H1 (cell line): Measurements from ENCODE around the gene TBCB. TPM values are rescaled to one million over a fixed set of nuclear protein-coding genes. Genes with fewer than 3 reads are reported as not detected.

Source experiments
- CTCF ChIA-PET: fragments of 300-600 bp; sonication (Branson Sonifier 250); formaldehyde crosslinking; loops from one replicate; lab custom pipeline; 2021; ENCODE audit not compliant: partially characterized antibody; lab: Charles Lee
- POLR2A ChIA-PET: fragments of 300-600 bp; sonication (Branson Sonifier 250); formaldehyde crosslinking; loops from one replicate; lab custom pipeline; 2021; ENCODE audit warnings: inconsistent platforms; ENCODE audit not compliant: partially characterized antibody; lab: Charles Lee
- DNase-seq, 2 experiments: peaks; one replicate each; pipeline versions ENCODE4 v3.0.0 to v3.0.0-alpha.2; 2010 to 2022; ENCODE audit warnings: low spot score in 2 of 2, low read depth in 1 of 2, mixed read lengths in 1 of 2
- FAIRE-seq: peaks from 2 replicates; lab custom pipeline; 2011; peaks lifted over from hg19 to GRCh38; lab: Jason Lieb, UNC
- H2AFZ ChIP-seq: 2 replicates; pipeline ENCODE4 v1.8.1; 2012; ENCODE audit warnings: low read length, inconsistent platforms
- H2AK5ac ChIP-seq: 2 replicates; pipeline ENCODE4 v1.6.1; 2013; ENCODE audit warnings: low read depth, low read length
- H2BK120ac ChIP-seq: replicated peaks from 2 replicates; pipeline ENCODE3; 2013; ENCODE audit warnings: low read depth, low read length, inconsistent platforms
- H2BK12ac ChIP-seq: 2 replicates; pipeline ENCODE4 v1.6.1; 2013; ENCODE audit warnings: low read depth, low read length
- H2BK15ac ChIP-seq: 2 replicates; pipeline ENCODE4 v1.6.1; 2013; ENCODE audit warnings: low read length
- H2BK20ac ChIP-seq: 2 replicates; pipeline ENCODE4 v1.6.1; 2013; ENCODE audit warnings: low read length
- H2BK5ac ChIP-seq: 2 replicates; pipeline ENCODE4 v1.6.1; 2013; ENCODE audit warnings: low read depth, low read length
- H3K14ac ChIP-seq: 2 replicates; pipeline ENCODE4 v1.6.1; 2013; ENCODE audit warnings: inconsistent platforms; ENCODE audit not compliant: insufficient read length
- H3K18ac ChIP-seq: 2 replicates; pipeline ENCODE4 v1.6.1; 2013; ENCODE audit warnings: low read length; ENCODE audit errors: extremely low read depth
- H3K23ac ChIP-seq: 2 replicates; pipeline ENCODE4 v1.6.1; 2013; ENCODE audit warnings: inconsistent platforms; ENCODE audit not compliant: insufficient read length
- H3K23me2 ChIP-seq: 2 replicates; pipeline ENCODE4 v1.6.1; 2013; ENCODE audit warnings: low read depth, low read length
- H3K27ac ChIP-seq: 2 replicates; pipeline ENCODE4 v1.6.1; 2011; ENCODE audit warnings: low read depth, low read length, inconsistent platforms
- H3K27me3 ChIP-seq, 4 experiments: replicated peaks in 1 of 4; 1 replicate in 1 of 4; 2 replicates in 3 of 4; pipeline versions ENCODE4 v1.6.1 to v1.8.1; 2011 to 2013; ENCODE audit warnings: low read length in 3 of 4, mild to moderate bottlenecking in 3 of 4, inconsistent platforms in 2 of 4, mixed read lengths in 2 of 4, moderate library complexity in 1 of 4; ENCODE audit not compliant: control insufficient read depth in 3 of 4, insufficient read depth in 3 of 4; ENCODE audit errors: extremely low read depth in 1 of 4
- H3K36me3 ChIP-seq, 4 experiments: 2 replicates each; pipeline versions ENCODE4 v1.6.1 to v1.8.1; 2011 to 2013; ENCODE audit warnings: mild to moderate bottlenecking in 4 of 4, low read length in 3 of 4, moderate library complexity in 2 of 4, control low read depth in 1 of 4, inconsistent platforms in 1 of 4; ENCODE audit not compliant: insufficient read depth in 4 of 4, control insufficient read depth in 2 of 4
- H3K4ac ChIP-seq: replicated peaks from 2 replicates; pipeline ENCODE3; 2013; ENCODE audit warnings: low read length, low read depth, mixed read lengths, inconsistent platforms; ENCODE audit not compliant: insufficient read length
- H3K4me1 ChIP-seq, 4 experiments: replicated peaks in 1 of 4; 1 replicate in 1 of 4; 2 replicates in 3 of 4; pipeline versions ENCODE4 v1.6.1 to v1.8.1; 2011 to 2013; ENCODE audit warnings: low read length in 3 of 4, inconsistent platforms in 2 of 4, mixed read lengths in 1 of 4; ENCODE audit not compliant: insufficient read depth in 4 of 4, control insufficient read depth in 3 of 4
- H3K4me2 ChIP-seq, 2 experiments: 2 replicates each; pipeline versions ENCODE4 v1.6.1 to v1.8.1; 2011 to 2013; ENCODE audit warnings: low read depth in 2 of 2, low read length in 2 of 2, control low read depth in 1 of 2, inconsistent platforms in 1 of 2, mild to moderate bottlenecking in 1 of 2; ENCODE audit not compliant: insufficient read depth in 1 of 2
- H3K4me3 ChIP-seq, 4 experiments: fragments of 200-600, 300-600 bp in 1 of 4; sonication (generic), shearing (Covaris generic), sonication (Bioruptor Twin) in 1 of 4; 2 replicates each; pipeline versions ENCODE4 v1.5.1 to v1.8.1; 2011 to 2016; ENCODE audit warnings: low read length in 4 of 4, low read depth in 3 of 4, control low read depth in 2 of 4, inconsistent platforms in 2 of 4, mild to moderate bottlenecking in 2 of 4, mixed read lengths in 1 of 4, moderate library complexity in 1 of 4; ENCODE audit not compliant: insufficient read depth in 2 of 4; ENCODE audit errors: extremely low read depth in 1 of 4
- H3K56ac ChIP-seq: replicated peaks from 2 replicates; pipeline ENCODE3; 2013; ENCODE audit warnings: low read depth, mild to moderate bottlenecking, mixed read lengths, low read length, inconsistent platforms; ENCODE audit not compliant: insufficient read length
- H3K79me1 ChIP-seq: 2 replicates; pipeline ENCODE4 v1.6.1; 2013; ENCODE audit warnings: low read depth, low read length, control low read depth
- H3K79me2 ChIP-seq, 2 experiments: 2 replicates each; pipeline versions ENCODE4 v1.6.1 to v1.8.1; 2012 to 2013; ENCODE audit warnings: low read length in 2 of 2, mild to moderate bottlenecking in 2 of 2, inconsistent platforms in 1 of 2; ENCODE audit not compliant: insufficient read depth in 2 of 2, control insufficient read depth in 1 of 2
- H3K9ac ChIP-seq, 4 experiments: replicated peaks in 1 of 4; 1 replicate in 1 of 4; 2 replicates in 3 of 4; pipeline versions ENCODE4 v1.6.1 to v1.8.1; 2011 to 2013; ENCODE audit warnings: low read depth in 3 of 4, low read length in 3 of 4, control low read depth in 2 of 4, mild to moderate bottlenecking in 2 of 4, moderate library complexity in 2 of 4, inconsistent platforms in 1 of 4; ENCODE audit errors: extremely low read depth in 1 of 4
- H3K9me3 ChIP-seq, 2 experiments: 2 replicates each; pipeline versions ENCODE4 v1.6.1 to v1.8.1; 2012 to 2013; ENCODE audit warnings: mild to moderate bottlenecking in 2 of 2, moderate library complexity in 2 of 2, control low read depth in 1 of 2, inconsistent platforms in 1 of 2, low read depth in 1 of 2, low read length in 1 of 2, mixed read lengths in 1 of 2; ENCODE audit not compliant: insufficient read depth in 2 of 2
- H4K20me1 ChIP-seq, 2 experiments: replicated peaks in 1 of 2; 2 replicates each; pipeline versions ENCODE3 to v1.8.1; 2011 to 2013; ENCODE audit warnings: inconsistent platforms in 2 of 2, low read length in 2 of 2, mild to moderate bottlenecking in 1 of 2; ENCODE audit not compliant: insufficient read depth in 2 of 2, control insufficient read depth in 1 of 2
- H4K5ac ChIP-seq: 2 replicates; pipeline ENCODE4 v1.6.1; 2013; ENCODE audit warnings: low read length, low read depth, mixed read lengths, inconsistent platforms; ENCODE audit not compliant: insufficient read length
- H4K8ac ChIP-seq: 2 replicates; pipeline ENCODE4 v1.8.0; 2013; ENCODE audit warnings: mild to moderate bottlenecking, moderate library complexity, low read length, inconsistent platforms; ENCODE audit not compliant: insufficient read depth; ENCODE audit errors: extremely low read depth
- H4K91ac ChIP-seq: replicated peaks from 2 replicates; pipeline ENCODE3; 2013; ENCODE audit warnings: low read length, mixed read lengths, inconsistent platforms; ENCODE audit not compliant: insufficient read length
- BACH1 ChIP-seq: IDR thresholded peaks from 2 replicates; pipeline ENCODE4 v1.6.1; 2012; ENCODE audit warnings: low read length, improper control_type of control experiment
- CHD1 ChIP-seq: IDR thresholded peaks from 2 replicates; pipeline ENCODE4 v1.6.1; 2012; ENCODE audit warnings: low read depth, low read length, improper control_type of control experiment
- CTBP2 ChIP-seq: IDR thresholded peaks from 2 replicates; pipeline ENCODE4 v1.7.0; 2011; ENCODE audit warnings: borderline replicate concordance, mild to moderate bottlenecking, moderate library complexity, mixed read lengths, low read length; ENCODE audit not compliant: insufficient read depth, insufficient read length
- FOSL1 ChIP-seq: IDR thresholded peaks from 2 replicates; pipeline ENCODE4 v1.6.1; 2011; ENCODE audit warnings: mild to moderate bottlenecking, low read depth, low read length, moderate library complexity; ENCODE audit not compliant: insufficient read depth
- MAFK ChIP-seq: IDR thresholded peaks from 2 replicates; pipeline ENCODE4 v1.6.1; 2012; ENCODE audit warnings: low read depth, mild to moderate bottlenecking, improper control_type of control experiment, low read length
- NANOG ChIP-seq: IDR thresholded peaks from 2 replicates; pipeline ENCODE4 v1.6.1; 2011; ENCODE audit warnings: low read length, low read depth, mild to moderate bottlenecking, inconsistent platforms; ENCODE audit not compliant: insufficient read depth, poor library complexity, severe bottlenecking
- RBBP5 ChIP-seq: IDR thresholded peaks from 2 replicates; pipeline ENCODE4 v1.7.1; 2012; ENCODE audit warnings: low read depth, mild to moderate bottlenecking, inconsistent platforms, low read length, moderate library complexity, borderline replicate concordance
- RNF2 ChIP-seq: fragments of 200-900, 300-1000 bp; sonication (generic); IDR thresholded peaks from 2 replicates; pipeline ENCODE4 v1.7.1; 2016; ENCODE audit warnings: borderline replicate concordance, low read depth, mild to moderate bottlenecking, antibody characterized with exemption, low read length; ENCODE audit not compliant: poor library complexity, severe bottlenecking; ENCODE audit errors: missing control alignments
- SAP30 ChIP-seq: fragments of 300-600 bp; sonication (generic); IDR thresholded peaks from 2 replicates; pipeline ENCODE4 v1.7.1; 2012; ENCODE audit warnings: low read length, moderate library complexity, mild to moderate bottlenecking, inconsistent platforms; ENCODE audit not compliant: insufficient read depth, insufficient replicate concordance
- ZNF274 ChIP-seq: IDR thresholded peaks from 2 replicates; pipeline ENCODE4 v1.7.0; 2012; ENCODE audit warnings: low read length, borderline replicate concordance; ENCODE audit errors: extremely low read depth
- WGBS, 2 experiments: shearing (Covaris generic) in 1 of 2; methylation state at CpG; one replicate each; pipeline versions ENCODE4 v1.1.6 to v1.1.7; 2013 to 2015; ENCODE audit warnings: low lambda C conversion rate in 2 of 2, mixed read lengths in 2 of 2, inconsistent platforms in 1 of 2, low coverage in 1 of 2, missing lambda C conversion rate in 1 of 2; ENCODE audit not compliant: insufficient replicate concordance in 2 of 2, insufficient coverage in 1 of 2, insufficient read length in 1 of 2; ENCODE audit errors: extremely low coverage in 1 of 2, missing lambda C conversion rate in 1 of 2; 5-methylcytosine and 5-hydroxymethylcytosine counted together
- polyA plus RNA-seq, 7 experiments: library from polyadenylated mRNA; depleted of rRNA in 3 of 7; stranded (reverse) in 5 of 7; unstranded in 2 of 7; fragments of >200 nt in 5 of 7; fragments of 200-250 nt in 2 of 7; gene quantifications; 1 replicate in 5 of 7; 2 replicates in 1 of 7; 4 replicates in 1 of 7; pipeline versions ENCODE4 v1.2.1 to v1.2.3, GENCODE V29; 2011 to 2013; ENCODE audit warnings: missing spikeins in 2 of 7, mixed read lengths in 2 of 7
- total RNA-seq: library from RNA; stranded (reverse); fragmentation: NEBNext Ultra II Directional; extraction: Animal tissue kit (Norgen Biotek cat#: 25700); gene quantifications from 2 replicates; pipeline ENCODE4 v1.2.1, GENCODE V29; 2021
- TF ChIP-seq, protein P1 (sequence below): IDR thresholded peaks from 2 replicates; pipeline ENCODE4 v1.6.1; 2012; ENCODE audit warnings: inconsistent platforms

Gene TBCB
- total and polyA plus RNA-seq, 2 of the 8 experiments (the other 6 are each of a cell fraction or from before 2014, with no cell fraction given): 153 to 286 TPM

DNA sequence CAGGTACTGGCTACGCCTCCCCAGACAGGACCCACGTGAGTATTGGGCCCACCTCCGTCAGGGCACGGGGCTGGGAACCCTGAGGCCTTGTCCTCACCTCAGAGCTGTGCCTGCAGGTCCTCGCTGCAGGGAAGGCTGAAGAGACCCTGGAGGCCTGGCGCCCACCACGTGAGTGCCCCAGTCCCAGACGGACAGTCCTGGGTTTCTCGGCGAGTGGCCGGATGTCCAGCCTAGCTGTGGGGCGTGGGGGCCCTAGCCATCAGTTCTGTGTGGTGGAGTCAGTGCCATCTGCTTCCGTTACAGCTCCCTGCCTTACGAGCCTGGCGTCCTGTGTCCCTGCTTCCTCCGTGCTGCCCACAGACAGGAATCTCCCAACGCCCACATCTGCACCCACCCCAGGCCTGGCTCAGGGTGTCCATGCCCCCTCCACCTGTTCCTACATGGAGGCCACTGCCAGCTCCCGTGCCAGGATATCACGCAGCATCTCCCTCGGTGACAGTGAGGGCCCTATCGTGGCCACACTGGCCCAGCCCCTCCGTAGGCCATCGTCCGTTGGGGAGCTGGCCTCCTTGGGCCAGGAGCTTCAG, 12.1 kb upstream of the TBCB start:
- no peak overlapping the region for H2BK20ac ChIP-seq
- no peak overlapping the region for H3K4me2 ChIP-seq
- H3K9me3 ChIP-seq: no peaks in the 10 kb centered on the region
- no peak overlapping the region for H3K14ac ChIP-seq
- no peak overlapping the region for H3K4me3 ChIP-seq
- H3K23me2 ChIP-seq: no peaks in the 10 kb centered on the region
- H2AK5ac ChIP-seq: no peak overlapping the region
- H3K27ac ChIP-seq: no peak overlapping the region
- H3K18ac ChIP-seq: no peak overlapping the region
- no peak overlapping the region for H2BK12ac ChIP-seq
- no peaks in the 10 kb centered on the region for H3K79me2 ChIP-seq
- no peak overlapping the region for H2BK5ac ChIP-seq
- H4K20me1 ChIP-seq: peaks cover 0 to 3% of the 10 kb centered on the region in 2 experiments
- H3K9ac ChIP-seq: no peak overlapping the region
- 86% methylated on average over 20 of the region's 24 CpGs; no CpG with 5 or more reads in 1 of the 2 experiments for WGBS, 2 experiments
- no peak overlapping the region for H4K91ac ChIP-seq
- no peak overlapping the region for H4K5ac ChIP-seq
- no peak overlapping the region for H3K23ac ChIP-seq
- H3K4ac ChIP-seq: no peak overlapping the region
- DNase-seq: no peak
- H2BK120ac ChIP-seq: no peak overlapping the region
- H3K79me1 ChIP-seq: no peaks in the 10 kb centered on the region
- peaks cover 13 to 57% (median 45%) of the 10 kb centered on the region in 4 experiments for H3K36me3 ChIP-seq
- no peak overlapping the region for H2BK15ac ChIP-seq
- H3K56ac ChIP-seq: no peak overlapping the region
- H3K27me3 ChIP-seq: no peaks in the 10 kb centered on the region
- H3K4me1 ChIP-seq: peaks cover 0 to 3% (median under 1%) of the 10 kb centered on the region in 4 experiments; a peak in 3 of 7 replicates
- POLR2A ChIA-PET: interaction anchor here (1.3 to 4.4 kb wide), 6 partner anchors 8 to 49 kb away, joined by 3 to 18 read pairs (median 5); partner anchors contain the start of genes OVOL3, POLR2I, TBCB and THAP8
- no peak overlapping the region for H2AFZ ChIP-seq
- peak overlapping the region; percentile 1; the same call in 1 of the 2 replicates for H4K8ac ChIP-seq
- no peak for FAIRE-seq
- CTCF ChIA-PET: interaction anchor here (1.0 kb wide), 1 partner anchor 37 kb away, joined by 4 read pairs; no protein-coding TSS in a partner anchor
- TF ChIP-seq ZNF274 (no peak), BACH1 (no peak), MAFK (no peak), CTBP2 (no peak), RNF2 (no peak), SAP30 (no peak), RBBP5 (no peak), FOSL1 (no peak), NANOG (no peak), CHD1 (no peak)
- TF ChIP-seq, protein P1, sequence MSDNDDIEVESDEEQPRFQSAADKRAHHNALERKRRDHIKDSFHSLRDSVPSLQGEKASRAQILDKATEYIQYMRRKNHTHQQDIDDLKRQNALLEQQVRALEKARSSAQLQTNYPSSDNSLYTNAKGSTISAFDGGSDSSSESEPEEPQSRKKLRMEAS: no peak
